Neuronal stem cell (in vitro differentiated cells): ENCODE data around the gene NSMCE4A.
"Not testable (repeated sequence)": the region's sequence is repeated elsewhere in the genome, so short reads cannot be mapped to it uniquely, and the experiment has no call there.

Source experiments
- DNase-seq: peaks from one replicate; pipeline ENCODE4 v3.0.0-alpha.2; 2013; ENCODE audit warnings: low spot score
- H2AFZ ChIP-seq: one replicate; pipeline ENCODE4 v1.6.1; 2013; ENCODE audit warnings: mild to moderate bottlenecking, low read length, inconsistent platforms
- H2AK5ac ChIP-seq: 2 replicates; pipeline ENCODE4 v1.6.1; 2013; ENCODE audit warnings: low read depth, mild to moderate bottlenecking, inconsistent platforms, low read length, moderate library complexity, mixed read lengths
- H2BK120ac ChIP-seq: 2 replicates; pipeline ENCODE4 v1.6.1; 2013; ENCODE audit warnings: low read depth, mild to moderate bottlenecking, inconsistent platforms, low read length, moderate library complexity, mixed read lengths
- H2BK12ac ChIP-seq: one replicate; pipeline ENCODE4 v1.6.1; 2013; ENCODE audit warnings: low read length, inconsistent platforms
- H2BK15ac ChIP-seq: 2 replicates; pipeline ENCODE4 v1.6.1; 2013; ENCODE audit warnings: mild to moderate bottlenecking, low read length, inconsistent platforms, mixed read lengths
- H2BK5ac ChIP-seq: one replicate; pipeline ENCODE4 v1.6.1; 2013; ENCODE audit warnings: inconsistent platforms, mild to moderate bottlenecking, low read length, moderate library complexity
- H3K14ac ChIP-seq: one replicate; pipeline ENCODE4 v1.6.1; 2013; ENCODE audit warnings: low read length, inconsistent platforms
- H3K18ac ChIP-seq: 2 replicates; pipeline ENCODE4 v1.6.1; 2013; ENCODE audit warnings: low read length, inconsistent platforms
- H3K23ac ChIP-seq: 2 replicates; pipeline ENCODE4 v1.6.1; 2013; ENCODE audit warnings: low read depth, mild to moderate bottlenecking, mixed read lengths, low read length, inconsistent platforms; ENCODE audit not compliant: poor library complexity
- H3K27ac ChIP-seq: replicated peaks from 3 replicates; pipeline ENCODE4 v1.5.1; 2013; ENCODE audit warnings: low read length, inconsistent platforms
- H3K27me3 ChIP-seq, 3 experiments: 2 replicates each; pipeline ENCODE4 v1.6.1; 2013; ENCODE audit warnings: low read length in 3 of 3, mild to moderate bottlenecking in 2 of 3, inconsistent platforms in 1 of 3, low read depth in 1 of 3, mixed read lengths in 1 of 3, moderate library complexity in 1 of 3; ENCODE audit not compliant: control insufficient read depth in 3 of 3, insufficient read depth in 3 of 3
- H3K36me3 ChIP-seq, 2 donors: replicated peaks in 1 of 2; 2 replicates each; pipeline ENCODE4 v1.6.1; 2013; ENCODE audit warnings: low read length in 2 of 2; ENCODE audit not compliant: control insufficient read depth in 2 of 2, insufficient read depth in 2 of 2
- H3K4ac ChIP-seq: 2 replicates; pipeline ENCODE4 v1.6.1; 2013; ENCODE audit warnings: inconsistent platforms, mild to moderate bottlenecking, low read length, moderate library complexity
- H3K4me1 ChIP-seq, 2 donors: 1 replicate in 1 of 2; 2 replicates in 1 of 2; pipeline ENCODE4 v1.6.1; 2013; ENCODE audit warnings: low read length in 2 of 2, low read depth in 1 of 2; ENCODE audit not compliant: control insufficient read depth in 2 of 2, insufficient read depth in 1 of 2
- H3K4me2 ChIP-seq: one replicate; pipeline ENCODE4 v1.6.1; 2013; ENCODE audit warnings: mild to moderate bottlenecking, low read length, inconsistent platforms; ENCODE audit not compliant: insufficient read depth, poor library complexity, severe bottlenecking
- H3K4me3 ChIP-seq, 2 donors: 2 replicates each; pipeline ENCODE4 v1.5.1; 2013; ENCODE audit warnings: low read length in 2 of 2, mild to moderate bottlenecking in 2 of 2, inconsistent platforms in 1 of 2, moderate library complexity in 1 of 2
- H3K79me1 ChIP-seq: one replicate; pipeline ENCODE4 v1.6.1; 2013; ENCODE audit warnings: low read depth, mild to moderate bottlenecking, inconsistent platforms, low read length, moderate library complexity
- H3K9ac ChIP-seq: one replicate; pipeline ENCODE4 v1.6.1; 2013; ENCODE audit warnings: mild to moderate bottlenecking, low read depth, low read length, inconsistent platforms; ENCODE audit not compliant: poor library complexity
- H3K9me3 ChIP-seq, 2 donors: replicated peaks in 1 of 2; 2 replicates each; pipeline versions ENCODE3 to v1.6.1; 2013; ENCODE audit warnings: low read length in 2 of 2, mild to moderate bottlenecking in 2 of 2, inconsistent platforms in 1 of 2, low read depth in 1 of 2, mixed read lengths in 1 of 2, moderate library complexity in 1 of 2; ENCODE audit not compliant: control insufficient read depth in 2 of 2, insufficient read depth in 1 of 2
- H4K8ac ChIP-seq: one replicate; pipeline ENCODE4 v1.6.1; 2013; ENCODE audit warnings: low read depth, mild to moderate bottlenecking, inconsistent platforms, low read length, moderate library complexity
- H4K91ac ChIP-seq: one replicate; pipeline ENCODE4 v1.6.1; 2013; ENCODE audit warnings: low read length, low read depth, mild to moderate bottlenecking, inconsistent platforms; ENCODE audit not compliant: poor library complexity
- WGBS, 2 donors: extraction: QIAGEN DNeasy Blood & Tissue Kit; methylation state at CpG; one replicate each; pipeline ENCODE4 v1.1.7; 2013; ENCODE audit warnings: missing lambda C conversion rate in 2 of 2, mixed read lengths in 1 of 2; ENCODE audit not compliant: insufficient read length in 2 of 2, insufficient replicate concordance in 1 of 2; ENCODE audit errors: extremely low coverage in 2 of 2; 5-methylcytosine and 5-hydroxymethylcytosine counted together

Gene NSMCE4A

DNA sequence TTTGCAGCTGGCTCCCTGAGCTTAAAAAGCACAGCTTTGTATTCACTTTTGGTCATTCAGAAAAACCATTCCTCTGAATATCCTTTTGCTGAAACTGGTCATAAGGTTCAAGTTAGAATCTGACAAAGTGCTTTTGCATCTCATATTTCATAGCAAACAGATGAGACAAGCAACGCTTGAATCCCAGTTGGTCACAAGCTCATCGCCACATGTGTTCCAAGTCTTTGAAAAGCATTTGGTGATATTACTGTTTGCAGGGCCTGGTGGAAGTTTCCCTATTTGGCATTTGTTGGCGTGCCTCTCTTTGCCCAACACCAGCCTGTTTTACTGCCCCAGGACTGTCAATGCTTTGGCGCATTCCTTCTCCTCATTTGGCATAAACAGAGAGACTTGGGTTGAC is 24.3 kb upstream of the NSMCE4A start:
- no peaks in the 10 kb centered on the region for H3K79me1 ChIP-seq
- peaks cover 2 to 8% of the 10 kb centered on the region in 2 donors for H3K9me3 ChIP-seq
- H2BK15ac ChIP-seq: no peak overlapping the region
- H2AK5ac ChIP-seq: no peak overlapping the region
- no peak for DNase-seq
- H4K8ac ChIP-seq: no peak overlapping the region
- H2BK12ac ChIP-seq: no peak overlapping the region
- H3K4me3 ChIP-seq: no peak overlapping the region
- no CpG with 5 or more reads among the region's 4 CpGs for WGBS, 2 donors
- no peak overlapping the region for H2AFZ ChIP-seq
- H2BK120ac ChIP-seq: no peak overlapping the region
- no peak overlapping the region for H3K14ac ChIP-seq
- H3K23ac ChIP-seq: no peak overlapping the region
- no peak overlapping the region for H3K9ac ChIP-seq
- H3K4me2 ChIP-seq: no peak overlapping the region
- no peak overlapping the region for H3K4ac ChIP-seq
- no peak overlapping the region for H4K91ac ChIP-seq
- peaks cover 0 to 6% (median 0%) of the 10 kb centered on the region in 3 experiments for H3K27me3 ChIP-seq
- H3K4me1 ChIP-seq: peaks cover 3% of the 10 kb centered on the region in 2 donors
- no peak overlapping the region for H3K27ac ChIP-seq
- H3K36me3 ChIP-seq: no peaks in the 10 kb centered on the region
- H3K18ac ChIP-seq: no peak overlapping the region
- no peak overlapping the region for H2BK5ac ChIP-seq

DNA sequence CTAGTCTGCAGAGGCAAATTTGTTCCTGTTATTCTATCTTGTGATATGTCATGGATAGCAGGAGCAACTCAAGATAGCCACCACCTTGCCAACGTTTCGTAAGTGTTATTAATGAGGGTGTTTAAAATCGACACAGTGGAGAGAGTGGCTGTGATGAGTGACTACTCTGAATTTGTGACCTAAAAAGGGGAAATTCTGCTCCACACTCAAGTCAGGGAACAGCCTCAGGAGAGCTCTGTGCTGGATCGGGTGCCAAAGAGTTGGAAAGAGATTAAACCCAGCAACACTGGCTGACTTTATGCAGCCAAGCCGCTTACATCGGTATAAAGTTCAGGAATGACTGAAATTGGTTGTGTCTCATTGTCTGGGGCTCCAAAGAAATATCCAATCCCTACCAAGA is 23.4 kb upstream of the NSMCE4A start:
- Histone ChIP-seq H3K27me3 (peaks cover 0 to 6% (median 0%) of the 10 kb centered on the region in 3 experiments), H3K4me3 (no peak overlapping the region), H3K4me2 (no peak overlapping the region), H3K36me3 (no peaks in the 10 kb centered on the region), H3K79me1 (no peaks in the 10 kb centered on the region), H2AK5ac (no peak overlapping the region), H2AFZ (no peak overlapping the region), H2BK15ac (no peak overlapping the region), H4K91ac (no peak overlapping the region), H3K9ac (no peak overlapping the region), H4K8ac (no peak overlapping the region), H2BK5ac (no peak overlapping the region), H3K14ac (no peak overlapping the region), H2BK12ac (no peak overlapping the region), H3K23ac (no peak overlapping the region), H3K9me3 (peaks cover 2 to 8% of the 10 kb centered on the region in 2 donors), H3K18ac (no peak overlapping the region), H3K4me1 (peaks cover 4 to 5% of the 10 kb centered on the region in 2 donors), H3K4ac (no peak overlapping the region), H2BK120ac (no peak overlapping the region), H3K27ac (no peak overlapping the region)
- no peak for DNase-seq
- WGBS, 2 donors: no CpG with 5 or more reads among the region's 6 CpGs

DNA sequence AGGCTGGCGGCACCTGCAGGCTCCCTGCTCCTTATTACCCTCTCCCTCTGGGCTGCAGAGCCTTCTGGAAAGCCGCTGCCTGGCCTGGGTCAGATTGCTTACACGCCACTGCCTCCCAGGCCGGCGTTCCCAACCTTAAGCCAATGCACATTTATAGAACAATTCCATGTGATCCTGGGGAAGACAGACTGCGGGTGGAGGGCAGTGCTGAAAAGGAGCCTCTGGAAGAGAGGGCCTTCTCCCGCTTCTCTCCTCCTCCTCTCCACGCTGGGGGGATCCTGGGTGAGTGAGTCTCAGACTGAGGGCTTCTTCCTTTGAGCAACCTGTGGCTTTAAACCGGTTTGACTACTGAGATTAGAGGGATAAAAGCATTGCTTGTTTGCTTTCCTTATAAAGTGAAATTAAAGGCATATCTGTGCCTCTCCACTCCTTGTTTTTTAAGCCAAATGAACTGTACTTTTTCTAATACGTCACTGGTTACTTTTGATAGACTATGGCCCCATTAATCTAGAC is 19.5 kb upstream of the NSMCE4A start:
- H3K36me3 ChIP-seq: no peaks in the 10 kb centered on the region
- no peak overlapping the region for H3K4me2 ChIP-seq
- peaks cover 0 to 6% (median 0%) of the 10 kb centered on the region in 3 experiments for H3K27me3 ChIP-seq
- H3K4me3 ChIP-seq: no peak overlapping the region
- no peak overlapping the region for H2BK12ac ChIP-seq
- H2BK5ac ChIP-seq: no peak overlapping the region
- no peak overlapping the region for H2AK5ac ChIP-seq
- no peak overlapping the region for H4K8ac ChIP-seq
- DNase-seq: no peak
- no peaks in the 10 kb centered on the region for H3K79me1 ChIP-seq
- H3K27ac ChIP-seq: no peak overlapping the region
- H3K23ac ChIP-seq: no peak overlapping the region
- H2AFZ ChIP-seq: peak overlapping the region; percentile 70
- peaks cover 4 to 5% of the 10 kb centered on the region in 2 donors for H3K4me1 ChIP-seq
- H4K91ac ChIP-seq: no peak overlapping the region
- peak overlapping the region; percentile 53 for H3K18ac ChIP-seq
- no peak overlapping the region for H2BK15ac ChIP-seq
- WGBS, 2 donors: no CpG with 5 or more reads among the region's 10 CpGs
- no peak overlapping the region for H3K9ac ChIP-seq
- peaks cover 0 to 2% of the 10 kb centered on the region in 2 donors for H3K9me3 ChIP-seq
- no peak overlapping the region for H2BK120ac ChIP-seq
- H3K4ac ChIP-seq: no peak overlapping the region
- H3K14ac ChIP-seq: no peak overlapping the region

DNA sequence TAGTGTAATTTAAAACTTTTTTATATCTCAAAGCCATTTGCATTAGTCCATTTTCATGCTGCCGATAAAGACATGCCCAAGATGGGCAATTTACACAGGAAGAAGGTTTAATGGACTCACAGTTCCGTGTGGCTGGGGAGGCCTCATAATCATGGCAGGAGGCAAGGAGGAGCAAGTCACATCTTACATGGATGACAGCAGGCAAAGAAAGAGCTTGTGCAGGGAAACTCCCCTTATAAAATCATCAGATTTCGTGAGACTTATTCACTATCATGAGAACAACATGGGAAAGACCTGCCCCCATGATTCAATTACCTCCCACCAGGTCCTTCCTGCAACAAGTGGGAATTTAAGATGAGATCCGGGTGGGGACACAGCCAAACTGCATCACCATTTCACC is 16.7 kb upstream of the NSMCE4A start:
- H3K27me3 ChIP-seq, DNase-seq, H2BK12ac ChIP-seq, H3K4me1 ChIP-seq, H4K91ac ChIP-seq, H3K4me2 ChIP-seq, H3K9ac ChIP-seq, H3K18ac ChIP-seq, H3K4me3 ChIP-seq, H3K27ac ChIP-seq, H3K9me3 ChIP-seq, H2BK15ac ChIP-seq, H3K79me1 ChIP-seq, H2AK5ac ChIP-seq, H2AFZ ChIP-seq, H3K14ac ChIP-seq, H2BK120ac ChIP-seq, H3K23ac ChIP-seq, H4K8ac ChIP-seq, H3K4ac ChIP-seq, H2BK5ac ChIP-seq, H3K36me3 ChIP-seq: not testable (repeated sequence)
- WGBS, 2 donors: no CpG with 5 or more reads among the region's 4 CpGs
